Natural killer cell (primary cell): ENCODE measurements around the gene BLM. TPM values are rescaled to one million over a fixed set of nuclear protein-coding genes. Genes with fewer than 3 reads are reported as not detected.

Source experiments
- ATAC-seq, 3 donors: fragments of 150-1000 bp in 2 of 3; fragments of 200-7000 bp in 1 of 3; cut with Tn5 transposase; 1 replicate in 1 of 3; 2 replicates in 2 of 3; pipeline ENCODE4 v1.10.0; 2021; ENCODE audit warnings: mild to moderate bottlenecking in 2 of 3, moderate library complexity in 2 of 3
- DNase-seq, 2 donors: peaks; one replicate each; pipeline versions ENCODE4 v3.0.0 to v3.0.0-alpha.2; 2013 to 2021; ENCODE audit warnings: mixed read lengths in 1 of 2
- H3K27ac ChIP-seq: one replicate; pipeline ENCODE4 v1.5.1; 2013; ENCODE audit warnings: mild to moderate bottlenecking, low read length
- H3K27me3 ChIP-seq: one replicate; pipeline ENCODE4 v1.6.1; 2013; ENCODE audit warnings: low read length; ENCODE audit not compliant: control insufficient read depth, insufficient read depth
- H3K36me3 ChIP-seq: one replicate; pipeline ENCODE4 v1.6.1; 2013; ENCODE audit warnings: low read length; ENCODE audit not compliant: control insufficient read depth, insufficient read depth
- H3K4me1 ChIP-seq: one replicate; pipeline ENCODE4 v1.6.1; 2013; ENCODE audit warnings: low read length; ENCODE audit not compliant: control insufficient read depth, insufficient read depth
- H3K4me3 ChIP-seq: one replicate; pipeline ENCODE4 v1.5.1; 2013; ENCODE audit warnings: low read length
- H3K9me3 ChIP-seq: one replicate; pipeline ENCODE4 v1.6.1; 2013; ENCODE audit warnings: low read length; ENCODE audit not compliant: control insufficient read depth, insufficient read depth
- H3K27ac Mint-ChIP-seq, 2 donors: one replicate each; pipeline ENCODE4 v1.8.0; 2022; ENCODE audit warnings: mild to moderate bottlenecking in 2 of 2, mixed read lengths in 2 of 2, moderate library complexity in 1 of 2
- H3K27me3 Mint-ChIP-seq, 2 donors: one replicate each; pipeline ENCODE4 v1.8.0; 2022; ENCODE audit warnings: low read depth in 2 of 2, mixed read lengths in 2 of 2
- H3K36me3 Mint-ChIP-seq: one replicate; pipeline ENCODE4 v1.8.0; 2022; ENCODE audit warnings: mixed read lengths
- H3K4me1 Mint-ChIP-seq, 2 donors: one replicate each; pipeline ENCODE4 v1.8.0; 2022; ENCODE audit warnings: mixed read lengths in 2 of 2
- H3K4me3 Mint-ChIP-seq: one replicate; pipeline ENCODE4 v1.8.0; 2022; ENCODE audit warnings: mild to moderate bottlenecking, moderate library complexity, mixed read lengths
- H3K9me3 Mint-ChIP-seq, 2 donors: one replicate each; pipeline ENCODE4 v1.8.0; 2022; ENCODE audit warnings: mixed read lengths in 2 of 2
- CTCF ChIP-seq: fragments of 200-600 bp; IDR thresholded peaks from one replicate; pipeline ENCODE4 v1.8.0; 2022; ENCODE audit warnings: antibody characterized with exemption
- WGBS: methylation state at CpG from one replicate; pipeline ENCODE4 v1.1.7; 2013; ENCODE audit warnings: missing lambda C conversion rate; ENCODE audit not compliant: insufficient coverage; 5-methylcytosine and 5-hydroxymethylcytosine counted together
- intact Hi-C: fragments of 100-400 bp; cut with micrococcal nuclease; formaldehyde crosslinking; loops from one replicate; pipeline ENCODE4 v1.14.2; 2022
- total RNA-seq, 4 donors: library from RNA; stranded (reverse); fragments of 120-200 nt in 1 of 4; gene quantifications; one replicate each; pipeline versions ENCODE4 v1.2.3 to v1.2.4, GENCODE V29; 2013 to 2022

Gene BLM
- total RNA-seq, 3 donors from 2014 or later (not counting 1 experiment from before 2014, with no cell fraction given) = 9.9 to 15.9 (median 14.1) TPM

- WGBS = 87% methylated on average over 2 of the region's 4 CpGs
- H3K27me3 Mint-ChIP-seq = no peaks in the 10 kb centered on the region
- H3K27me3 ChIP-seq = no peaks in the 10 kb centered on the region
- no peak overlapping the region for H3K27ac Mint-ChIP-seq
- no peak overlapping the region for H3K4me3 Mint-ChIP-seq
- H3K36me3 Mint-ChIP-seq = no peaks in the 10 kb centered on the region
- intact Hi-C loops = no loop called here
- no peak overlapping the region for H3K27ac ChIP-seq
- no peaks in the 10 kb centered on the region for H3K9me3 Mint-ChIP-seq
- no peaks in the 10 kb centered on the region for H3K9me3 ChIP-seq
- DNase-seq = no peak
- H3K4me1 ChIP-seq = peaks cover 35% of the 10 kb centered on the region
- no peak for TF ChIP-seq CTCF
- peaks cover 6% of the 10 kb centered on the region for H3K36me3 ChIP-seq
- no peak for ATAC-seq
- peaks cover 35 to 46% of the 10 kb centered on the region in 2 donors for H3K4me1 Mint-ChIP-seq
- H3K4me3 ChIP-seq = no peak overlapping the region
These were observed 92.4 kb downstream of the BLM start for GRCh38 chr15:90809536-90809935.

DNA sequence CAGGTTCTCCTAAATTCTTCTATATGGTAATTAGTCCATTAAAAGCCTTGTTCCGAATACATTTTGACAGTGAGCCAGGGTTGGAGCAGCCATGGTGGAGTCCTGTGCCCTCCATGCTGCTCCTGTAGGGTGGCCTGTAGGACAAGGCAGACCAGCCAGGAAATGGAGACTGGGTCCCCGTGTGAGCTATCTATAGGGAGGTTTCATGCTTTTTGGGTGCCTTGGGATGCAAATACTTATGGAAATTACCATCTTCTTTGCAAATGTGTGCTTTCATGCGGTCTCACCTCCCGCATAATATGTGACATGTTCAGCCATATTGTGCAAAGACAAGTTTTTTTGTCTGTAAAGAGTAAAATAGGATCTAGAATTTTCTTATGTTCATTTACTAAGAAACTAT is 93.2 kb downstream of the BLM start:
- Histone ChIP-seq H3K27ac (no peak overlapping the region), H3K27me3 (no peaks in the 10 kb centered on the region), H3K4me3 (no peak overlapping the region), H3K4me1 (peaks cover 43% of the 10 kb centered on the region), H3K36me3 (peaks cover 6% of the 10 kb centered on the region), H3K9me3 (no peaks in the 10 kb centered on the region)
- ATAC-seq = no peak
- H3K36me3 Mint-ChIP-seq = no peaks in the 10 kb centered on the region
- no peak overlapping the region for H3K27ac Mint-ChIP-seq
- WGBS = 93% methylated on average over 4 of the region's 4 CpGs
- no peak for DNase-seq
- intact Hi-C loops = no loop called here
- no peak for TF ChIP-seq CTCF
- H3K27me3 Mint-ChIP-seq = no peaks in the 10 kb centered on the region
- H3K9me3 Mint-ChIP-seq = no peaks in the 10 kb centered on the region
- no peak overlapping the region for H3K4me3 Mint-ChIP-seq
- H3K4me1 Mint-ChIP-seq = peaks cover 43 to 55% of the 10 kb centered on the region in 2 donors

DNA sequence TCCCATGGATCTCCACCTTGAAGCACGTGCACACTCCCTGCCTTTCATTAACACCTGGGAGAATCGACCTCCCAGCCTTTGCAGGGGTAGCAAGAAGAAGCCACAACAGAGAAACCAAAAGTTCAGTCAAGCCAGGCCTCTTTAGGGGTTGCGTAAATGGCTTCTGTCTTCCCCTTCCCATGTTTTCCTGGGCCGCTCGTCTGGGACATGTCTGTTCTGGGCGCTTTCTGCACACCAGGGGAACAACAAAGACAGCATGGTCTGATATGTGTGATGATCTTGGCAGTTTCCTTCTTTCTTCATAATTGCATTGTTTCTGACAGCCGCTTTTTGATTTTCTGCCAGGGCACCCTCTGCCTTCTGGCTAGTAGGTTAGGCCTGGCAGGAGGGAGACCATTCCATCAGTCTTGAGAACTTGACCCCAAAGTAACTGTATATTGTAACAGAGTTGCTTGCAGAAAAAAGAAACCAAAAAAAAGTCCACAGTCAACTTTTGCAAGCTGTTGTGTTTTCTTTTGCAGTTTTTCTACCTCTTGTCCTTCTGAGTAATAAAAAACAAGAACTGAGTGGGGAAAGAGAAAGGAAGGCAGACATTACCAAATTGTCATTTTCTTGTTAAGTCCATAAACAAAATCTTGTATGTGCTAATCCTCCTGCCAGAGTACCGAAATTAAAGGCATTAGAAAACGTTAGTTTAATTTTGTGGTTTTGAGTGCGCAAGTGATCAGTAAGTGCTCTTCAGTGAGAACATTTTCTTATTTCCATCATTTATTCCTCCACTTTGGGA is 95.2 kb downstream of the BLM start:
- Histone ChIP-seq H3K9me3 (no peaks in the 10 kb centered on the region), H3K36me3 (peaks cover 6% of the 10 kb centered on the region), H3K27ac (no peak overlapping the region), H3K4me1 (peaks cover 61% of the 10 kb centered on the region), H3K4me3 (no peak overlapping the region), H3K27me3 (no peaks in the 10 kb centered on the region)
- Mint-ChIP-seq H3K36me3 (no peaks in the 10 kb centered on the region), H3K9me3 (no peaks in the 10 kb centered on the region), H3K27me3 (no peaks in the 10 kb centered on the region), H3K4me1 (peaks cover 63 to 64% of the 10 kb centered on the region in 2 donors), H3K27ac (peak overlapping the region in 1 of 2 donors; percentile 96), H3K4me3 (no peak overlapping the region)
- intact Hi-C loops = no loop called here
- ATAC-seq = no peak
- no peak for TF ChIP-seq CTCF
- 78% methylated on average over 8 of the region's 10 CpGs for WGBS
- DNase-seq = no peak

- no peaks in the 10 kb centered on the region for H3K9me3 Mint-ChIP-seq
- H3K36me3 Mint-ChIP-seq = no peaks in the 10 kb centered on the region
- ATAC-seq = no peak
- no peak overlapping the region for H3K4me3 ChIP-seq
- intact Hi-C loops = no loop called here
- H3K27me3 ChIP-seq = no peaks in the 10 kb centered on the region
- H3K27ac Mint-ChIP-seq = peak overlapping the region in 1 of 2 donors; percentile 96
- DNase-seq = no peak
- H3K9me3 ChIP-seq = no peaks in the 10 kb centered on the region
- H3K4me1 Mint-ChIP-seq = peaks cover 64 to 67% of the 10 kb centered on the region in 2 donors
- no peaks in the 10 kb centered on the region for H3K27me3 Mint-ChIP-seq
- peaks cover 62% of the 10 kb centered on the region for H3K4me1 ChIP-seq
- WGBS = 96% methylated on average over 6 of the region's 6 CpGs
- H3K4me3 Mint-ChIP-seq = peak overlapping the region; percentile 9
- H3K27ac ChIP-seq = no peak overlapping the region
- peaks cover 6% of the 10 kb centered on the region for H3K36me3 ChIP-seq
- no peak for TF ChIP-seq CTCF
These were observed 95.8 kb downstream of the BLM start for GRCh38 chr15:90812958-90813265.
